Islet precursor cell (in vitro differentiated cells): ENCODE results near the gene AQP7.
"Not testable (repeated sequence)": the region's sequence is repeated elsewhere in the genome, so short reads cannot be mapped to it uniquely, and the experiment has no call there.

Experiments used
- DNase-seq: peaks from one replicate; pipeline ENCODE4 v3.0.0-alpha.2; 2018

The AQP7 gene

GRCh38 chr9:33402371-33402770 lies at the start of gene AQP7:
Gene AQP7, minus strand, starts transcription at chr9:33402568. Its CDS starts 1,306 bp downstream, at chr9:33401262.
- not testable (repeated sequence) for DNase-seq

- no peak for DNase-seq
Measured at GRCh38 chr9:33450621-33451146, 48.3 kb upstream of the AQP7 start.

DNA sequence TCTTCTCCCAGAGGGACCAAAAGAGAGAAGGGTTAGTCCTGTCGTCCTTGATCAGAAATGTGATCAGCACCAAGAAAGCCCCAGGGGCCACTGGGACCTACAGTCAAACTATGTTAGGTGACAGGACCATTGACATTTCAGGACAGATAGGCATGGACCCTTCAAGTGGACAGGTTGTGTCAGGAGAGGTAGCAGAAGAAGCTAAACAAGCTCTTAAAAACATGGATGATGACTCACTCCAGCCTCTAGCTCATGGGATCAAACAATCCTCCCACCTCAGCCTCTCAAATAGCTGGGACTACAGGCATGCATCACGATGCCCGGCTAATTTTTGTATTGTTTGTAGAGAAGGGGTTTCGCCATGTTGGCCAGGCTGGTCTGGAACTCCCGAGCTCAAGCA lies 47.3 kb upstream of the AQP7 start:
- no peak for DNase-seq

DNA sequence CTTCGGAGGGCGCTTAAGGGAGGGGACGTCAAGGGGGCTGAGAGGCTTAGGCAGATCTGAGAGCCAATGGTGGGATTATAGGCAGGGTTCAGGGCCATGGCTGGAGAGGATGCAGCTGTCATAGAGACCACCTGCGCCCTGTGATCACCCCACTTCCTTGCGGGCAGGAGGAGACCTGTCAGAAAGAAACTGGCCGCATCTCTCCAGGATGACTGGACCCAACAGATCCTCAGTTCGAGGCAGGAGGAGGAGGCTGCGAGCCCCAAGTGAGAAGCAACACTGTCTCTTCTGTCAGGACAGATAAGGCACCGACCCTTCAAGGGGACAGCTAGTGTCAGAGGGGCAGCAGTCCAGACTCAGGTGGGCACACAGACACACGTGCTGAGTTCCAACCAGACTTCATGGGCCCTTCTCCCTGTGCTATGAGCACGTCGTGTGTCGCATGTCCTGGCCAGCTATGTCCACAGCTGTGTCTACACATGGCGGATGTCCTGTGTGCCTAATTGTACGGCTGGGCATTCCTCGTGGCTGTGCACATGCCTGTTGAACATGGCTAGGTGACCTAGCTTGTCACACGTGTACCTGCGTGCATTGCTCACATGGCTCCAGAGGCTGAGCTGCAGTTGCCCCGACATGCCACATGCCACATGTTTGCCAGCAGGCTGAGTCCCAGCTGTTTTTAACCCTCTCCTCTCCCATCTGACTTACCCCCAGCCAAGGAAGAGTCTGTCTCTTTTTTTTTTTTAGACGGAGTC lies 45.6 kb upstream of the AQP7 start:
- DNase-seq = no peak

GRCh38 chr9:33446946-33447798 lies 44.8 kb upstream of the AQP7 start, which contains the start of gene AQP3:
Gene AQP3, minus strand, starts transcription at chr9:33447593. Its CDS starts 63 bp downstream, at chr9:33447530.
- peak; percentile 91 for DNase-seq

- DNase-seq = peak; percentile 75
Measured at GRCh38 chr9:33446240-33446945, 44.0 kb upstream of the AQP7 start.

DNA sequence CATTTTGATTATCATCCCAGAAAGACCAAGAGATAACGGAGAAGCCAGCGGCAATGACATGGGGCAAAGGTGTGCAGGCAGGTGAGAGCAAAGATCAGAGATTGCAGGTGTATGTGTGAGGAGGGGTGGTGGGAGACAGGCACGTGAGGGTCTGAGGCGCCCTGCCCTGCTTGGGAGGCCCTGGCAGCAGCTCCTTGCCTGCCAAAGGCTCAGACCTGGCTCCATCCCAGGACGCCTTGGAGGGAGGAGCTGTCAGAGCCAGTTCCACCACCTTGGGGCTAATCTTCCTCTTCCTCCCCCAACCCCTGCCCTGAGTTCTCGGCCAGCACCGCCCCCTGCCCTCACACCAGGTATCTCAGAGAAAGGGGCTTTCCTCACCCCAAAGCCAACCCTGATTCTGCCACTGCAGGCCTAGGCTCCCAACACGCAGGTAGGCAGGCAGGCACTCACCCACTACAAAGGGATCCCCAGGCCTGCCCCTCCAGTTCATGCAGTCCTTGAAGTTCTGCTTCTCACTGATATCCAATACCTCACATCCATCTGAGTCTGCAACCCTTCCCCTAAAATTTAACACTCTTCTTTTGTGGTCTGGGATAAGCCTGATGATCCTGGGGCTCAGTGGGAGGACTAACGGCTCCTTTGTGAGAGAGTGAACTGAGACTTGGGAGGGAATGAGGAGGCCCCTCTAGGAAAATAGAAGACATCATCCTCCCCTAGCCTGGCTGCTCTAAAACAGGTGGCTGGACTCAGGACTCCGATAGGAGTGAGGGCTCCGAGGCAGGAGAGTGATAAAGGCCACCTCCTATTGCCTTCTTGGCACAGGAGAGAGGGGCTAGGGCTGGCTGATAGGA lies 43.2 kb upstream of the AQP7 start:
- no peak for DNase-seq

GRCh38 chr9:33443464-33444154 lies 41.2 kb upstream of the AQP7 start:
- no peak for DNase-seq

GRCh38 chr9:33443047-33443446 lies 40.7 kb upstream of the AQP7 start:
- DNase-seq = no peak

DNA sequence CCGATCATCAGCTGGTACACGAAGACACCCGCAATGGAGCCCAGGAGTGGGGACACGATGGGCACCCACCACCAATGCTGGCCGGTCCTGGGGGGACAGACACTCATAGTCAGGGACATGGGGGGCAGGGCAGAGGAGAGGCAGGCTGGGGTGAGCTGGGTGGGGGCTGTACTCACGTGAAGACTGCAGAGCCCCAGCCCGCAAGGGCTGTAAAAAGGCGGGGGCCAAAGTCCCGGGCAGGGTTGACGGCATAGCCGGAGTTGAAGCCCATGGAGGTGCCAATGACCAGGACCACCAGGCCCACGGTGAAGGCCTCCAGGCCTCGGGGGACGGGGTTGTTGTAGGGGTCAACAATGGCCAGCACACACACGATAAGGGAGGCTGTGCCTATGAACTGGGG lies 39.8 kb upstream of the AQP7 start:
- no peak for DNase-seq

GRCh38 chr9:33440609-33441008 lies 38.2 kb upstream of the AQP7 start:
- DNase-seq = no peak

DNA sequence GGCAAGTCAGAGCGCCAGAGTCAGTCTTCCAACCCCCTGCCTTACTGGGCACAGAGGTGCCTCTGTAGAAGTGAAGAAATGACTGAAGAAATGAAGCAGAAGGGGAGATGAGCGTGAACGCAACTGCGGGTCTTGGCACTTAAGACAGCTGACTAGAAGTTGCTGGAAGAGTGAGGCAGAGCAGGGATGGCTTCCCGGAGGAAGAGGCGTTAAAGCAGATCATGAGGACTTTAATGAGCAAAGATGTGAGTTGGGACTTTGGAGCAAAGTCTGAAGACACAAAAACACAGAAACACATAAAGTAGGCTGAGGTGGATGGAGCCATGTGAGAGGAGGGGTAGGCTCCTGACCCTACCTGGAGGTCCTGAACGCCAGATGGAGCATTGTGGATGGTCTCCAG lies 37.8 kb upstream of the AQP7 start:
- no peak for DNase-seq

DNA sequence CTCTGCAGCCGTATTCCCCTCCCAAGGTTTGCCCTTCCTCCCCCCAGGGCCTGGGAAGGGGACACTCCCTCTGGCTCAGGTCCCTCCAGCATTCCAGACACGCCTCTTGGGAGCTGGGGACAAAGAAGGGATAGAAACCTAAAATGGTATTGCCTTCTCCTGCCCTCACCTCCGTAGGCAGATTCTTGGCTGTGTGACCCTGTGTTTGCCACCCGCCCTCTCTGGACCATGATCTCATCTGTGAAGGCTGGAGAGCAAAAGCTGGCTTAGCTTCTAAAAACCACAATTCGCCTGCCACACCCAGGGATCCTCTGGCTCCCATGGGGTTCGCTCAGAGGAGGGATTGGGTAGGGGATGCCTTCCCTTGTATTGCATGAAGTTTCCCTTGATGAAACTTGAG lies 37.4 kb upstream of the AQP7 start:
- no peak for DNase-seq

DNA sequence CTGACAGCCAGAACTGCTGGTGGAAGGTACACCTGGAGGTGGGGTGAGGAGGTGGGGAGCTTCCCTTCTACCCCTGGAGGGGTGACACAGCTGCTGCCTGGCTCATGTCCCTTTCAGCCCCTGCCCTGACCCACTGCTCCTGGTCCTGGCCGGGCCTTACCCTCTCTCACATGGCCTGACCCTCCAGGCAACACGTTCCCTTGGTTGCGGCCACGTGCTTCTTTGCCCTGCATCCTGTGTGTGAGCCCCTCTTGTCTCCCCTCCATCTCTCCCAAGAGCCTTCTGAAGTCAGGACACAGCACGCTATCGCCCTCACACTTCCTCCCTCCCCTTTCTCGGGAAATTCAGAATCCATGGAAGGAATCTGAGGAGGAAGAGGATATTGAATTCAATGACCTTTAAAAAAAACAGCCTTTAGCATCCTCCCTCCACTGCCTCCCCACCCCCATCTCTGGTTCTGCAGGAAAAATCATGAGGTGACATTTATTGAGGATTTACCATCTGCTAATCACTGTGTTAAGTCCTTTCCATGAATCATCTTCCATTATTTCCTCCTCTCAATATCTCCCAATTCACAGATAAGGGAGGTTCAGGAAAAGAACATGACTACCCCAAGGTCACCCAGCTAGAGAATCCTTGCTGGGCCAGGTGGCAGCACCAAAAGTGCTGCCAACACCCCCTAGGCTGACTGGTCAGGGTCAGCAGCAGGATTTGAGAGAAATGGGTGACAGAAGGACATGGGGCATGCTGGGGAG lies 36.7 kb upstream of the AQP7 start:
- DNase-seq = no peak

GRCh38 chr9:33437898-33438297 lies 35.5 kb upstream of the AQP7 start:
- no peak for DNase-seq

DNA sequence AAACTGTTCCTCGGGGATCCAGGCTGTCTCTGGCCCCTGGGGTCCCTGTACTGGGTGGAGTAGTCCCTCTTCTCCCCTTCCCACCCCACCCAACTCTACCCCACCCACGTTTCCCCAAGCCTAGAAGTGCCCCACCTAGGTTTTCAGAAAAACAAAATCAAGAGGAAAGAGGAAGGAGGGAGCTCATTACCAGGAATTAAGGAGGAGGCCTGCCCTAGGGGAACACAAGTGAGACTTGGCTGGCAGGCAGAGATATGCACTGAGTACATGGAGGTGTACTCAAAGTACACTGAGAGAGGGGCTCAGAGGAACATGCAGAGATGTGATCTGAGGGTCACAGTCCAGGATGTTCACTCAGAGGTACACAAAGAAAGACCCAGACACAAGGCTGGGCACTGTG lies 34.8 kb upstream of the AQP7 start:
- no peak for DNase-seq

DNA sequence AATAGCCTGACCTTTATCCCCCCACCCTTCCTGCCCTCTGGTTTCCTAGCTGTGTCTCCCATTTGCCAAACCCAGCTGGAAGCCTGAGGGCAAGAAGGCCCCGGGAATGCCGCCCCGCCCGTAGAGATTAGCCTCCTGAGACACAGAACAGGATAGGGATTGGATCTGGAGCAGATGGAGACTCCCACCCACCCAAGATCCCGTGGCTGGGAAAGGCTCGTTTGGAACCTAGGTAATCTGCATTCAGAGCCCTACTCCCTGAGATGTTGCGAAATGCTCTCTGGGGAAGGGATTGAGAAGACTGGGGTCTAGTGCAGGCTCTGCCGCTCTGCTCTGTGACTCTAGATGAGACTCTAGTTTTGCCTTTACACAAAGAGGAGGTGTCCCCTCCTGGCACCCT lies 34.1 kb upstream of the AQP7 start:
- DNase-seq = peak; percentile 96

DNA sequence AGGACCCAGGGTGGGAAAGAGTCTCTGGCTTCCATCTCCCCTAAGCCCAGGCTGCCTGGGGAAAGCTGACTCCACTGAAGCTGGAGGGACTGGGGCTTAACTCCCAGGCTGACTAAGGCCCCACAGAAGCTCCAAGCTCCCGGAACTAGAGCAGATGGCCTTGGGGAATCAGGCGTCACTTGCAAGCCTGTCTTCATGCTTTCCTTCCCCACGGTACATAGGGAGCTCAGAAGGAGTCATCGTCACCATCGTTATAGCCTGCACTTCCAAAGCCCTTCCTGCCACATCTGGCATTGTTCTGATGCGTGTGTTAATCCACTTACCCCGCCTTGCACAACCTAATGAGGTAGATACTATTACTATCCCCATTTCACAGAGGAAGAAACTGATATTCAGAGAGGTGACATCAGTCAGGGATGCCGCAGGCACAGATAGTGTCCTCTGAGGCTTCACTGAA lies 33.5 kb upstream of the AQP7 start:
- DNase-seq = no peak

GRCh38 chr9:33434317-33435105 lies 32.1 kb upstream of the AQP7 start:
- no peak for DNase-seq

- DNase-seq = no peak
Measured at GRCh38 chr9:33433871-33434270, 31.5 kb upstream of the AQP7 start.
